ENCODE data around the gene CD200R1.

Gene CD200R1

GRCh38 chr3:112974894-112975293 lies at the start of gene CD200R1:
Gene CD200R1, minus strand, starts transcription at chr3:112975103. Its CDS starts 246 bp downstream, at chr3:112974857.
- no peak for DNase-seq

GRCh38 chr3:113021471-113021870 lies 46.6 kb upstream of the CD200R1 start:
- no peak for DNase-seq

GRCh38 chr3:113019182-113020137 lies 44.6 kb upstream of the CD200R1 start:
- DNase-seq, result peak; percentile 85 to 97

GRCh38 chr3:113018536-113019181 lies 43.8 kb upstream of the CD200R1 start:
- DNase-seq, result no peak

GRCh38 chr3:113013593-113013992 lies 38.7 kb upstream of the CD200R1 start:
- no peak for DNase-seq

GRCh38 chr3:113008117-113008516 lies 33.2 kb upstream of the CD200R1 start:
- no peak for DNase-seq

- no peak for DNase-seq
Measured at GRCh38 chr3:113006359-113007056, 31.6 kb upstream of the CD200R1 start.

GRCh38 chr3:113005611-113006010 lies 30.7 kb upstream of the CD200R1 start:
- DNase-seq, result no peak

GRCh38 chr3:113002679-113003078 lies 27.8 kb upstream of the CD200R1 start:
- no peak for DNase-seq

GRCh38 chr3:113002037-113002436 lies 27.1 kb upstream of the CD200R1 start:
- DNase-seq, result no peak

GRCh38 chr3:113000691-113001090 lies 25.8 kb upstream of the CD200R1 start:
- DNase-seq, result no peak

- no peak for DNase-seq
Measured at GRCh38 chr3:112995800-112996199, 20.9 kb upstream of the CD200R1 start.

GRCh38 chr3:112990672-112991602 lies 16.0 kb upstream of the CD200R1 start, which contains the start of gene GTPBP8:
Gene GTPBP8, plus strand, starts transcription at chr3:112990984. Its CDS starts 16 bp downstream, at chr3:112991000.
- peak; percentile 76 to 95 for DNase-seq

GRCh38 chr3:112987710-112988334 lies 12.9 kb upstream of the CD200R1 start:
- DNase-seq, result no peak

GRCh38 chr3:112984485-112984884 lies 9.6 kb upstream of the CD200R1 start:
- DNase-seq, result no peak

- DNase-seq, result no peak
Measured at GRCh38 chr3:112982710-112983109, 7.8 kb upstream of the CD200R1 start.

GRCh38 chr3:112980080-112980479 lies 5.2 kb upstream of the CD200R1 start:
- DNase-seq, result no peak

GRCh38 chr3:112979244-112979832 lies 4.4 kb upstream of the CD200R1 start:
- DNase-seq, result peak in 1 of 2 experiments; percentile 50

- no peak for DNase-seq
Measured at GRCh38 chr3:112976953-112977352, 2.0 kb upstream of the CD200R1 start.

- DNase-seq, result no peak
Measured at GRCh38 chr3:112976001-112976400, 1.1 kb upstream of the CD200R1 start.

- DNase-seq, result no peak
Measured at GRCh38 chr3:112974178-112974517, 755 bp downstream of the CD200R1 start.

Measured in NCI-H446 (cell line).